Measurements from ENCODE around the gene TACR3.
"Not testable (repeated sequence)": the region's sequence is repeated elsewhere in the genome, so short reads cannot be mapped to it uniquely, and the experiment has no call there.

TACR3 gene, protein sequence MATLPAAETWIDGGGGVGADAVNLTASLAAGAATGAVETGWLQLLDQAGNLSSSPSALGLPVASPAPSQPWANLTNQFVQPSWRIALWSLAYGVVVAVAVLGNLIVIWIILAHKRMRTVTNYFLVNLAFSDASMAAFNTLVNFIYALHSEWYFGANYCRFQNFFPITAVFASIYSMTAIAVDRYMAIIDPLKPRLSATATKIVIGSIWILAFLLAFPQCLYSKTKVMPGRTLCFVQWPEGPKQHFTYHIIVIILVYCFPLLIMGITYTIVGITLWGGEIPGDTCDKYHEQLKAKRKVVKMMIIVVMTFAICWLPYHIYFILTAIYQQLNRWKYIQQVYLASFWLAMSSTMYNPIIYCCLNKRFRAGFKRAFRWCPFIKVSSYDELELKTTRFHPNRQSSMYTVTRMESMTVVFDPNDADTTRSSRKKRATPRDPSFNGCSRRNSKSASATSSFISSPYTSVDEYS

DNA sequence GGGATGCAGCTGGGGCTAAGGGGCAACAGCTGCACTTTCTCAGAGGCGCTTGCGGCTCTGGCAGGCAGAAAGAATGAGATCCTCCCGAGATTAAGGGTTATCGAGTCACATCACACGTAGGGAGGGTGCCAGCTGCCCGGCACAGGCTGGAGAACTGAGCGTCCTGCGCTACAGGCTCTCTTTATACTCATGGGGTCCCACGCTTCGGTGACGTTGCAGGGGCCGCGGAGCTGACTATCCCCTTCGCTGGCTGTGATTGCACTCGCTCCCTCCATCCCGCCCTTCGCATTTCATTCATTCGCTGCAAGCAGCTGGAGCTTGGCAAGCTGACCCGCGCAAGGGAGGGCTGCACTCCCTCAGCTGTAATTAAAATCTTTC is at the start of gene TACR3:
Gene TACR3, minus strand, starts transcription at position 156 of the 378 bp plus-strand sequence. CDS start 310 bp downstream, outside the sequence.
- H3K9ac ChIP-seq = no peak within 1 kb of the TSS

DNA sequence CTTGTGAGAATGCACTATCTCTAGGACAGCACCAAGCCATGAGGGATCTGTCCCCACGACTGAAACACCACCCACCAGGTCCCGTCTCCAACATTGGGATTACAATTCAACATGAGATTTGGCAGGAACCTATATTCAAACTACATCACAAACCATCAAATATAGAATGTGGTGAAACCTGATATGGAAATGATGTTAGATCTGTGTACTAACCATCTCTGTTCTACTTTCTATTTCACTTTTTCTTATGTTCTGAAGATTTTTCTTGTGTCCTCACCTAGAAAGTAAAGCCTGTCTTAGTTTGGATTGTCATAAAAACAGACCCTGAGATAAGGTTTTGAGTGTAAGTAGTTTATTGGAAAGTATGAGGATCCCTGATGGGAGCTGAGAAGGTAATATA is 37.8 kb upstream of the TACR3 start:
- H3K27me3 ChIP-seq = no peaks in the 10 kb centered on the region
- H3K9me3 ChIP-seq = no peaks in the 10 kb centered on the region
- no peak overlapping the region for H3K4me3 ChIP-seq
- no peaks in the 10 kb centered on the region for H4K20me1 ChIP-seq
- no peaks in the 10 kb centered on the region for H3K4me1 ChIP-seq
- no peak overlapping the region for H3K27ac ChIP-seq
- H3K36me3 ChIP-seq = no peaks in the 10 kb centered on the region
- TF ChIP-seq Cebpa-rat (IDR thresholded peaks at IDR 0.05) = no peak
- no peak overlapping the region for H3K9ac ChIP-seq
- H3K4me2 ChIP-seq = no peak overlapping the region

More for the DNA sequence above, at the start of gene TACR3:
- H3K4me2 ChIP-seq = no peak within 1 kb of the TSS
- H3K4me1 ChIP-seq = no peaks in the 10 kb centered on the region
- no peak within 1 kb of the TSS for H3K4me3 ChIP-seq
- H3K36me3 ChIP-seq = no peaks in the 10 kb centered on the region
- no peaks in the 10 kb centered on the region for H4K20me1 ChIP-seq
- no peak within 1 kb of the TSS for H3K27ac ChIP-seq
- TF ChIP-seq Cebpa-rat (IDR thresholded peaks at IDR 0.05) = no peak
- H3K9me3 ChIP-seq = peaks cover 19% of the 10 kb centered on the region
- H3K27me3 ChIP-seq = no peaks in the 10 kb centered on the region

DNA sequence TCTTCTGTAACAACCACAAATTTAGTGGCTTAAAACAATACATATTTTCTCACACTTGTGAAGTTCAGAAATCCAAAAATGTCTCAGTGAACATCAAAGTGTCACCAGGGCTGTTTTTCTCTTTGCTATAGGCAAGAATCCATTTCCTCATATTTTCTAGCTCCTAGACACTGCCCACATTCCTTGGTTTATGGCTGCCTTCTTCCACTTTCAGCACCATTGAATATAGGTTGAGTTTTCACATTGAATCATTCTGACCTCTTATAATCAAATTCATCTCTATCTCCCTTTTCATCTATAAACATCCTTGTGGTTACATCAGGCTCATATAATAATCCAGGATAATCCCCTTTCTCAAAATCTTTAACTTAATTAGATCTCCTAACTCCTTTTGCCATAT is 37.0 kb upstream of the TACR3 start:
- no peaks in the 10 kb centered on the region for H4K20me1 ChIP-seq
- H3K9ac ChIP-seq = no peak overlapping the region
- no peaks in the 10 kb centered on the region for H3K27me3 ChIP-seq
- no peak overlapping the region for H3K27ac ChIP-seq
- H3K9me3 ChIP-seq = no peaks in the 10 kb centered on the region
- no peak overlapping the region for H3K4me2 ChIP-seq
- TF ChIP-seq Cebpa-rat (IDR thresholded peaks at IDR 0.05) = no peak
- H3K4me1 ChIP-seq = no peaks in the 10 kb centered on the region
- H3K4me3 ChIP-seq = no peak overlapping the region
- H3K36me3 ChIP-seq = no peaks in the 10 kb centered on the region

DNA sequence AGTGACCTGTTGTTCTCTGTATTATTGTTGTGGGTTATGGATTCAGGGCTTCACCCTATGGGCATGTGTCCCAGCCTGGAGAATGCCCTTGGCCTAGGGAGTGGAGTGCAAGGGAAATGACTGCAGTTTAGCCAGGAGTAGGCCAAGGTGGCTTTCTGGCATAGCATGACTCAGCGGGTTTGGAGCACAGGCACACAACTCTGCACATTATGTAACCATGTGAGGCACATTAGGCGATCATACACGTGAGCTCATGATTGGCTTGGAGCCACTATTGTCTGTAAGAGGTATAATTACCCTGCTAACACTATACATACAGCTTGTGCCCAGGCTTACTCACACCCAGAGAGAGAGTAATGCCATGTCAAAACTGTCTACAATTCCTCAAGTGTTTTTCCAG is 35.1 kb upstream of the TACR3 start:
- TF ChIP-seq Cebpa-rat (IDR thresholded peaks at IDR 0.05) = no peak
- Histone ChIP-seq H3K4me1 (no peaks in the 10 kb centered on the region), H3K4me2 (no peak overlapping the region), H3K9ac (no peak overlapping the region), H3K9me3 (no peaks in the 10 kb centered on the region), H4K20me1 (no peaks in the 10 kb centered on the region), H3K27ac (no peak overlapping the region), H3K4me3 (no peak overlapping the region), H3K27me3 (no peaks in the 10 kb centered on the region), H3K36me3 (no peaks in the 10 kb centered on the region)

DNA sequence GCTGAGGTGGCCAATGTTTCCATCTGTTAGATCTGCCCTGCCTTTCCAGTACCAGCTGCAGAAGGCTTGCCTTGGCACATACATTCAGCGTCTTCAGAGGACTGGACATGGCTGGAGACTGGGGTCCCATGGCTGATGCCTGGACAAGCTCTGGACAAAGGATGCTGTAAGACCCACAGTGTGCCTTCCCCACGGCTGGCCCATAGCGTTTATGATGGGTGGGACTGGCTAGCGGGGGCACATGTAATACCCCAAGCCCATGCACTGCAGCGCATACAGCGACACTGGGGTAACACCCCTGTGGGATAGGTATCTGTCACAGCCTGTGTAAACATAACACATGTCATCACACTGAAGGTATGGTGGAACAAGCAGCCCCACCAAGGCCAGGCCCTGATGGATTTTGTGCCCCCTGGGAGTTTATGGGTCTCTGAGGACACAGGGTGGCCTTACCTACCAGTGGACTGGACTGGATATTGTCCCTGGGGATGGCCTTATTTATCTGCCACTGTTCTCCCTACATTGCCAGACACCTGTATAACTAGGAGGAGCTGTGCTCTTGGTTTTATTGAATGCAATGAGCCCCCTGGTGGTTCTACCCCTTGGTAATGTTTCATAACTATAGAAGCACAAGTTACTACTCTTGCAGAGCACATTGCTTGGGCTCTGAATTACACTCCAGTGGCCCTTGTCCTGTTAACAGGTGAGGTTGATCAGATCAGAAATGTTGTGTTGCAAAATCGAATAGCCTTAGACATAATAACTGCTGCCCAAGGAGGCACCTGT is 34.3 kb upstream of the TACR3 start:
- Histone ChIP-seq H3K27ac (no peak overlapping the region), H3K36me3 (no peaks in the 10 kb centered on the region), H3K4me2 (no peak overlapping the region), H3K27me3 (no peaks in the 10 kb centered on the region), H3K9ac (no peak overlapping the region), H3K9me3 (no peaks in the 10 kb centered on the region), H3K4me3 (no peak overlapping the region), H4K20me1 (no peaks in the 10 kb centered on the region), H3K4me1 (no peaks in the 10 kb centered on the region)
- TF ChIP-seq Cebpa-rat (IDR thresholded peaks at IDR 0.05) = no peak

DNA sequence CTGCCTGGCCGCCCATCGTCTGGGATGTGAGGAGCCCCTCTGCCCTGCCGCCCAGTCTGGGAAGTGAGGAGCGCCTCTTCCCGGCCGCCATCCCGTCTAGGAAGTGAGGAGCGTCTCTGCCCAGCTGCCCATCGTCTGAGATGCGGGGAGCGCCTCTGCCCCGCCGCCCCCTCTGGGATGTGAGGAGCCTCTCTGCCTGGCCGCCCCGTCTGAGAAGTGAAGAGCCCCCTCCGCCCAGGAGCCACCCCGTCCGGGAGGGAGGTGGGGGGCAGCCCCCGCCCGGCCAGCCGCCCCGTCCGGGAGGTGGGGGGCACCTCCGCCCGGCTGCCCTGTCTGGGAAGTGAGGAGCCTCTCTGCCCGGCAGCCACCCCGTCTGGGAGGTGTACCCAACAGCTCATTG is 3.4 kb upstream of the TACR3 start:
- H4K20me1 ChIP-seq, H3K4me1 ChIP-seq, H3K36me3 ChIP-seq, H3K4me2 ChIP-seq, H3K27me3 ChIP-seq, H3K4me3 ChIP-seq, H3K9ac ChIP-seq, H3K27ac ChIP-seq: not testable (repeated sequence)
- peaks cover 19% of the 10 kb centered on the region for H3K9me3 ChIP-seq

DNA sequence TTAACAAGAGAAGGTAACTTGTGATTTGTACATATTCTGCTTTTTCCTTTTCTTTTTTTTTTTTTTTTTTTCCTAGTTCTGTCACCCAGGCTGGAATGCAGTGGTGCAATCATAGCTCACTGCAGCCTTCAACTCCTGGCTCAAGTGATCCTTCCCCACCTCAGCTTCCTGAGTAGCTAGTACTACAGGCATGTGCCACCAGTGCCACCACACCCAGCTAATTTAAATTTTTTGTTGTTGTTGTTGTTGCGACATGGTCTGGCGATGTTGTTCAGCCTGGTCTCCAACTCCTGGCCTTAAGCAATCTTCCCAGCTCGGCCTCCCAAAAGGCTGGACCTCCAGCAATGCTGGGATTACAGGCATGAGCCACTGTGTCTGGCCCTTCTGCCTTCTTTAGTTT is 1.5 kb upstream of the TACR3 start:
- Histone ChIP-seq H3K9me3 (peaks cover 19% of the 10 kb centered on the region), H3K27me3 (no peaks in the 10 kb centered on the region), H3K9ac (no peak overlapping the region), H3K4me2 (no peak overlapping the region), H3K36me3 (no peaks in the 10 kb centered on the region), H3K4me1 (no peaks in the 10 kb centered on the region), H4K20me1 (no peaks in the 10 kb centered on the region), H3K27ac (no peak overlapping the region), H3K4me3 (no peak overlapping the region)
- TF ChIP-seq Cebpa-rat (IDR thresholded peaks at IDR 0.05) = no peak

DNA sequence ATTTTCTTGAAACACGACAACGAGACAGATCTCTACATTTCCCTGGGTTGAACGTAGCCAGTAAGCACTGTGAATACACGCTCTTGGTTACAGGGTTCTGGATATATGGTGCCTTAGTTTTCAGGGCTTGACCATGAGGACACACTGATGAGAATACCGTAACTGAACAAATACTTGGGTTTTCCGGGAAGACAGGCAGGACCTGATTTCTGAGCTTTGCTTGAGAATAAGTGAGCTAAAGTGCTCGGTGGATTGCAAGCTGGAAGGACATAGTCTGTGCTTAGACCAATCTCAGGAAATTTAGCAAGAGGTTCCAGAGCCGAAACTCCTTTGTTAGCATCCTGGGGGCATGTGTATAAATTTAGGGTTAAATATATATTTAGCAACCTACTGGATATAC is 876 bp upstream of the TACR3 start:
- no peaks in the 10 kb centered on the region for H3K27me3 ChIP-seq
- no peaks in the 10 kb centered on the region for H4K20me1 ChIP-seq
- H3K9ac ChIP-seq = no peak overlapping the region
- H3K9me3 ChIP-seq = peaks cover 19% of the 10 kb centered on the region
- no peak overlapping the region for H3K4me2 ChIP-seq
- no peak overlapping the region for H3K4me3 ChIP-seq
- no peak overlapping the region for H3K27ac ChIP-seq
- H3K36me3 ChIP-seq = no peaks in the 10 kb centered on the region
- TF ChIP-seq Cebpa-rat (IDR thresholded peaks at IDR 0.05) = no peak
- H3K4me1 ChIP-seq = no peaks in the 10 kb centered on the region

DNA sequence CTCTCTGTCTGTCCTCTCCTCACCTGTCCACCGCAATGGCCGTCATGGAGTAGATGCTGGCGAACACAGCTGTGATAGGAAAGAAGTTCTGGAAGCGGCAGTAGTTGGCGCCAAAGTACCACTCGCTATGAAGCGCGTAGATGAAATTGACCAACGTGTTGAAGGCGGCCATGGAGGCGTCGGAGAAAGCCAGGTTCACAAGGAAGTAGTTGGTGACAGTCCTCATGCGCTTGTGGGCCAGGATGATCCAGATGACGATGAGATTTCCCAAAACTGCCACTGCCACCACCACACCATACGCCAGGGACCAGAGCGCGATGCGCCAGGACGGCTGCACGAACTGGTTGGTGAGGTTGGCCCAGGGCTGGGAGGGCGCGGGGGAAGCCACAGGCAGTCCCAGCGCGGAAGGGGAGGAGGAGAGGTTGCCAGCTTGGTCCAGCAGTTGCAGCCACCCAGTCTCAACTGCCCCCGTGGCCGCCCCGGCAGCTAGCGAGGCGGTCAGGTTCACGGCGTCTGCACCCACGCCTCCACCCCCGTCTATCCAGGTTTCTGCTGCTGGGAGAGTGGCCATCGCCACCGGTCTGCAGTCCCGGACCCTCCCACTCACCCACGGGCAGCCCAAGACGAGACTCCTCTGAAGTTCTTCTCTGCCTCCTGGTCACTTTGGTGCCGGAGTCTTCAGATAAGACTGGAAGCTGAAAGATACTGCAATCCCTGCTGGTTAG is 518 bp downstream of the TACR3 start:
- Histone ChIP-seq H3K9me3 (peaks cover 19% of the 10 kb centered on the region), H3K4me1 (no peaks in the 10 kb centered on the region), H3K27ac (no peak overlapping the region), H3K4me2 (no peak overlapping the region), H4K20me1 (no peaks in the 10 kb centered on the region), H3K36me3 (no peaks in the 10 kb centered on the region), H3K9ac (no peak overlapping the region), H3K27me3 (no peaks in the 10 kb centered on the region), H3K4me3 (no peak overlapping the region)
- TF ChIP-seq Cebpa-rat (IDR thresholded peaks at IDR 0.05) = no peak

DNA sequence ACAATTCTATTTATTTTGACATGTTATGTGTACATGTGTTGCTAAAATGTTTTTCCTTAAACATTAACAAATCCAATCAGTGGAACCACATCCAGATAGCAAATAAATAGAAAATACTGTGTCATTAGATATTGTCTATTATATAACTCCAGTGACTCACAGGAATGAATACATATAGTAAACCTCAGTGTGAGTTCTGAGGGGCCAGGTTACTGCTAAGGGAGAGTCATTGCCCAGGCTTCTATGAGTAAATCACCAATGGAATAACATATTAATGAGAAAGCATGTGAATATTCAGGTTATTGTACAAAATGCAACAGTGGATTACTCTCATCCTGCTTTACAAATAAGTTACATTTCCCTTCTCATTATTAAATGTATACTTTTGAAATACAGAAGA is 27.2 kb downstream of the TACR3 start:
- no peak for TF ChIP-seq Cebpa-rat (IDR thresholded peaks at IDR 0.05)
- no peak overlapping the region for H3K9ac ChIP-seq

More for the DNA sequence above, 27.2 kb downstream of the TACR3 start:
- Histone ChIP-seq H3K27ac (no peak overlapping the region), H3K4me3 (no peak overlapping the region), H3K36me3 (no peaks in the 10 kb centered on the region), H3K4me2 (no peak overlapping the region), H4K20me1 (no peaks in the 10 kb centered on the region), H3K4me1 (no peaks in the 10 kb centered on the region), H3K9me3 (no peaks in the 10 kb centered on the region), H3K27me3 (no peaks in the 10 kb centered on the region)

Data from BLaER1 (cell line).